Breast epithelium (tissue), 3 donors: ENCODE data around the gene G6PD.

Experiments used
- CTCF ChIP-seq, 3 donors: fragments of 450-650 bp; IDR thresholded peaks; one replicate each; pipeline ENCODE4 v1.5.1; 2016 to 2017; ENCODE audit warnings: antibody characterized with exemption in 3 of 3, mild to moderate bottlenecking in 3 of 3, moderate library complexity in 3 of 3
- POLR2A ChIP-seq: fragments of 450-650 bp; IDR thresholded peaks from one replicate; pipeline ENCODE4 v1.6.1; 2016; ENCODE audit warnings: antibody characterized with exemption, mild to moderate bottlenecking, moderate library complexity

GRCh38 chrX:154517101-154517781 is 29.4 kb downstream of the G6PD start:
- TF ChIP-seq CTCF (IDR thresholded peaks at IDR 0.05) (no peak), POLR2A (no peak)
